GM18505 (cell line): ENCODE data around the gene WDCP.
"Not testable (repeated sequence)": the region's sequence is repeated elsewhere in the genome, so short reads cannot be mapped to it uniquely, and the experiment has no call there.

Experiments
- ATAC-seq: cut with Tn5 transposase; IDR thresholded peaks from one replicate; pipeline ENCODE4 v1.9.1; 2021; ENCODE audit not compliant: unreplicated experiment
- POLR2A ChIP-seq: IDR thresholded peaks from 4 replicates; pipeline ENCODE4 v1.6.1; 2011; ENCODE audit warnings: borderline replicate concordance; ENCODE audit not compliant: insufficient read depth, insufficient read length; ENCODE audit errors: extremely low read depth

WDCP gene

GRCh38 chr2:24049485-24050021 is 2.4 kb upstream of the WDCP start, which contains the start of gene FKBP1B:
TSS of gene FKBP1B (plus strand) at chr2:24049741. CDS start at chr2:24049850, 109 bp downstream.
- no peak for TF ChIP-seq POLR2A
- no peak for ATAC-seq

GRCh38 chr2:24048769-24049484 is 1.7 kb upstream of the WDCP start:
- TF ChIP-seq POLR2A, result no peak
- no peak for ATAC-seq

- ATAC-seq, result no peak
- no peak for TF ChIP-seq POLR2A
Measured at GRCh38 chr2:24047703-24048033, 477 bp upstream of the WDCP start.

GRCh38 chr2:24046599-24046929 is 627 bp downstream of the WDCP start:
- TF ChIP-seq POLR2A, result no peak
- ATAC-seq, result no peak

- no peak for TF ChIP-seq POLR2A
- no peak for ATAC-seq
Measured at GRCh38 chr2:24045511-24046508, 1.4 kb downstream of the WDCP start.

GRCh38 chr2:24043133-24043532 is 4.1 kb downstream of the WDCP start:
- not testable (repeated sequence) for ATAC-seq

- no peak for TF ChIP-seq POLR2A
- no peak for ATAC-seq
Measured at GRCh38 chr2:24040511-24040910, 6.7 kb downstream of the WDCP start.

- no peak for TF ChIP-seq POLR2A
Measured at GRCh38 chr2:24038786-24039499, 8.2 kb downstream of the WDCP start.

GRCh38 chr2:24026233-24026632 is 21.0 kb downstream of the WDCP start:
- no peak for ATAC-seq
- TF ChIP-seq POLR2A, result no peak

More at GRCh38 chr2:24038786-24039499, 8.2 kb downstream of the WDCP start:
- ATAC-seq, result no peak

- no peak for ATAC-seq
Measured at GRCh38 chr2:24024996-24025663, 22.1 kb downstream of the WDCP start.

GRCh38 chr2:24024018-24024417 is 23.2 kb downstream of the WDCP start:
- no peak for ATAC-seq
- TF ChIP-seq POLR2A, result no peak

More at GRCh38 chr2:24024996-24025663, 22.1 kb downstream of the WDCP start:
- TF ChIP-seq POLR2A, result no peak

GRCh38 chr2:24022975-24023575 is 24.1 kb downstream of the WDCP start:
- no peak for TF ChIP-seq POLR2A
- ATAC-seq, result no peak
